T-helper 1 cell (primary cell): ENCODE measurements around the gene SH3RF3.
"Not testable (repeated sequence)": the region's sequence is repeated elsewhere in the genome, so short reads cannot be mapped to it uniquely, and the experiment has no call there.

Source experiments
- DNase-seq, 5 donors: peaks; one replicate each; pipeline ENCODE4 v3.0.0-alpha.2; 2012 to 2020

SH3RF3 gene

DNA sequence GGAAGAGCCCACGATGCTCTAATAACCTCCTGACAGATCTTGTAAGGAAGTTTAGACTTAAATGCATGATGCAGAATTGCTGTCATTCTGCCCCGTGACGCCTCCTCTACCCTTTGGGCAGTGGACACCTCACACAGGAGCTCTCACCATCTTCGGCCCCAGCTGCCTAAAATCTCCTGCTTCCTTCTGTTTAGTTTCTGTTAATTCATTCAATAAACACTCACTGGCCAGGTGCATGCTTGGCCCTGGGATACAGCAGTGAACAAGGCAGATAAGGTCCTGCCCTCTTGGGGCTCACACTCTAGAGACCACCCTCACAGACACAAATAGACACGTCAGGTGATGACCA, 403.7 kb downstream of the SH3RF3 start:
- no peak for DNase-seq

DNA sequence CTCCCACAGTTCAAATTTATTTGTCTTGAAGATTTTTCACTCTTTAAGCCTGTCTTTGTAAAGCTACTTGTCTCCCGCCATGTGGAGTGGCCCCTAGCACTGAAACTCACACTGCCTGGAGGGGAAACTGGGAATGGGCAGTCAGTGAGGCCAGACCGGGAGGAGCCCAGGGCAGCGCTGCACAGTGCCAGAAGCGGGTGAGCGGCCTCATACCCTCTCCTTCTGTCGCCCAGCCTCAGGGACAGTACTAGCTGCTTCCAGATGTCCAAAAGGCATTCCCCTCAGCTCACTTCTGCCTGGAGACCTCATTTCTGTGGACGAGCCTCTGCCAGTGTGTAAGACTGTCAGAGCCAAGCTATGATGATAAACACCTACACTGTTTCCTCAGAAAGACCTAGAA, 404.8 kb downstream of the SH3RF3 start:
- no peak for DNase-seq

DNA sequence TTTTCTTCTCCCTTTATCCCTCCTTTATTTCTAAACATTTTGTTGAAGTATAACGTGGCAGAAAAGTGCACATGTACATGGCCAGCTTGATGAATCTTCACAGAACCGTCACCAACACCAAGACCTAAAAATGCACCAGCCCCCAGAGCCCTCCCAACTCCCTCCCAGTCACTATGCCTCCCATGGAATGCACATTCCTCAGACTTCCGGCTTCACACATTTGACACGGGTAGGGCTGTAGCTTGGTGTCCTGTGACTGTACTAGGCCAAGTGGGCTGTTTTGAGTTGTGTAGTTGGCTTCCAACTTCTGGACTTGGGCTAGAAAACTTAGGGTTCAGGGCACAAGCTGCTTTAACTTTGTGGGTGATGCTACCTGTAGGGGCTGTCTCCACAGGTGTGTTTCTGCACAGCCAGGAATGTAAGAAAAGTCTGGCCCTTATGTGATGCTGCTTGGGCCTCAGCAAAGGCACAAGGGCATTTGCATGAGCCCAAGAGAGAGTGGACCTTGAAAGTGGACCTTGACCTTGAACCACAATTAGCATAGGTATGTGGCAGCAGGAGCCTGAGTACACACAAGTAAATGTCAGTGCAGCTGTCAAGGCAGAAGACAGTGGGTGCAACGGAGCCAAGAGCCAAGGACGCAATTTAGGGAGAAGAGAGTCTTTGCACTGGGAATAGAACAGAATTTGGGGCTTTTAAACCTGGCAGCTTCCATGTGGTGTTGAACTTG, 406.4 kb downstream of the SH3RF3 start:
- DNase-seq = no peak

DNA sequence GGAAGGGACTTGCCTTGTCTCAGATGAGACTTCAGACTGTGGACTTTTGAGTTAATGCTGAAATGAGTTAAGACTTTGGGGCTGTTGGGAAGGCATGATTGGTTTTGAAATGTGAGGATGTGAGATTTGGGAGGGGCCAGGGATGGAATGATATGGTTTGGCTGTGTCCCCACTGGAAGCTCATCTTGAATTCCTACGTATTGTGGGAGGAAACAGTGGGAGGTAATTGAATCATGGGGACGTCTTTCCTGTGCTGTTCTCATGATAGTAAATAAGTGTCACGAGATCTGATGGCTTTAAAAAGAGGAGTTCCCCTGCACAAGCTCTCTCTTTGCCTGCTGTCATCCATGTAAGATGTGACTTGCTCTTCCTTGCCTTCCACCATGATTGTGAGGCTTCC, 407.6 kb downstream of the SH3RF3 start:
- DNase-seq = not testable (repeated sequence)

DNA sequence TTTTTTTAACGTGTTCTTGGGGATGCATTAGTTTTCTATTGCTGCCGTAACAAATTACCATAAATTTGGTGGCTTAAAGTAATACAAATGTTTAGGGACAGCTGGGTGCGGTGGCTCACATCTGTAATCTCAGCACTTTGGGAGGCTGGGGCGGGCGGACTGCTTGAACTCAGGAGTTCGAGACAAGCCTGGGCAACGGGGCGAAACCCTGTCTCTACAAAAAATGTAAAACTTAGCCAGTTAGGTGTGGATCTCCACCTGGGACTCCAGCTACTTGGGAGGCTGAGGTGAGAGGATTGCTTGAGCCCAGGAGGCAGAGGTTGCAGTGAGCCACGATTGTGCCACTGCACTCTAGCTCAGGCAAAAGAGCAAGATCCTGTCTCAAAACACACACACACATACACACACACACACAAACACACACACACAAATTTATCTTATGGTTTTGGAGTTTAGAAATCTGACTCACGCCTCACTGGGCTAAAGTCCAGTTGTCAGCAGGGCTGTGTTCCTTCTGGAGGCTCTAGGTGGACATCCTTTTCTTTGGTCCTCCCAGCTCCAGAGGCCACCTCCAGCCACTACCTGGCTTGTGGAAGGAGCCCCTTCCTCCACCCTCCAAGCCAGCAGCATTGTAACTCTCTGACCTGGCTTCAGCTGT, 408.7 kb downstream of the SH3RF3 start:
- DNase-seq = no peak

DNA sequence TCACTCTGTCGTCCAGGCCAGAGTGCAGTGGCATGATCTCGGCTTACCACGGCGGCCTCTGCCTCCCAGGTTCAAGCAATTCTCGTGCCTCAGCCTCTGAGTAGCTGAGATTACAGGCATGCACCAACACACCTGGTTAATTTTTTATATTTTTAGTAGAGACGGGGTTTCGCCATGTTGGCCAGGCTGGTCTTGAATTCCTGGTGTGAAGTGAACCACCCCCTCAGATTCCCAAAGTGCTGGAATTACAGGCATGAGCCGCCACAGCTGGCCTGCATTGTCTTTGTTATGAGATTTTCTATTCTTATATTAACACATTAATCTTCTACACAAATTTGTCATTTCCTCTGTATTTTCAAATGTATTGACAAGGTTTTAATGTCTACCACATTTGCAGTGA, 409.5 kb downstream of the SH3RF3 start:
- DNase-seq = no peak

DNA sequence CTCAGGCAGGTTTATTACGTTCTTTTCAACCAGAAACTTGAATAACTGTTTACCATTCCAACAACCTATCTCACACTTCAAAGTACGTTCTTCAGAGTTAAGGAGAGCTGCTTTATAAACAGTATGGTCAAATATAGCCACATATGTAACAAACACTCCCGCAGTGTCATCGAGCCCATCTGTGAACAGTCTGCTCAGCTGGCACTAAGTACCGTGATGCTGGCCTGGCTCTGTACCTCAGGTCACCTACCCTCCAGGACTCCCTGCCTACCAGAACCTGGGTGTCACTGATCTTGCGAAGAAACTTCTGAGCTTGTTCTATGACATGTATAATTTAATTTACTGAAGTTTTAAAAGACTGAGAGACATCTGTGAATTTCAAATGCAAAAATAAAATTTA, 413.4 kb downstream of the SH3RF3 start:
- DNase-seq = no peak

DNA sequence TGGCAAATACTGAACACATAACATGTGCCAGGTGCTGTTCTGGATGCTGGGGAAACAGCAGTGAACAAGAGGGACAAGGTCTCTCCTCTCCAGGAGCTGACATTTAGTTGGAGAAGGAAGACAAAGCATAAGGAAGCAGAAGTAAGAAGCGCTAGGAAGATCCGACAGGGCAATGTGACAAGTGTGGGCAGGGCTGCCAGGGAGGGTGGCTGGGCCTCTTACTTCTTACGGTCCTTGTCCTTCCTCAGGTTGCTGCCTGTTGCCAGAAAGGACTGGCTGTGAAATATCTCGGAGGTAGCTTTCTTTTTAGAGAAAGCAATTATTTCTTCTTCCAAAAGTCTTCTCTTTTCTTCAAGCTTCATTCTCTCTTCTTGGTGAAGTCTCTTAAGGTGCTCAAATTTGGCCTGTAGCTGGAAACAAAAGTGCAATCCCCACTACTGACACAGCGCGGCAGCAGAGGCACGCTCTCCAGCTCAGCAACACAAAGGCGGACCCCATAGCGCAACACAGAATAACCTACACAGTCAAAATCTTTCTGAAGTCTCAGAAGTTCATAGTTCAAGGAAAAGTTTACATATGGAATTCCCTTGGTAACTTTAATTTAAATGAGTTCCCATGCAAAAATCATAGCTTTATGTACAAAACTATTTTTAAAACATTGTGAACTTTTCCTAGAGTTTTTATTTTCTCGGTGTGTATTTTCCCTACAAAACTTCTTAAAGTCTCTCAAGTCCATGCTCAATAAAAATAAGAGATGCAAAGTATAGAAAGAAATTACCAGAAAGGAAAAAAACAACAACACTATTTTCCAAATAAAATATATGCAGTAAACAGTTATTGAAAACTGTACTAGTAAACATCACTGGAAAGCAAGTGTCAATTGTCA, 417.1 kb downstream of the SH3RF3 start:
- DNase-seq = peak in 3 of 5 donors; percentile 23 to 42 (median 26)

DNA sequence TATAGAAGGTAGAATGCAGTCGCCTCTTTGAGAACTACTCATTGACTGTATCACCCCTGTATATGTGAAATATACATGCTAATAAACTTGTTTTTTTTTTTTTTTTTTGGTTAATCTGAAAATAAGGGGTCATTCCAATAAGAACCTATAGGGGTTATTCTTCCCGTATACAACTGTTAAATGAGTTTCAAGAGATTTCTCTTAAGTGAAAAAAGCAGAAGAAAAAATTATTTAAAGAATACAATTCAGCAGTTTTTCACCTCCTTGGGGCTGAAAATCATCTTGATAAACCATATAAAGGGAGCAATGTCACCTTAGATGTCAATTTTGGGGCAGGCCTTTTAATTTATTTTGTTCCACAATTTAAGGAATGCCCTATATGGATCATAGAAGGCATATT, 418.3 kb downstream of the SH3RF3 start:
- DNase-seq = no peak

DNA sequence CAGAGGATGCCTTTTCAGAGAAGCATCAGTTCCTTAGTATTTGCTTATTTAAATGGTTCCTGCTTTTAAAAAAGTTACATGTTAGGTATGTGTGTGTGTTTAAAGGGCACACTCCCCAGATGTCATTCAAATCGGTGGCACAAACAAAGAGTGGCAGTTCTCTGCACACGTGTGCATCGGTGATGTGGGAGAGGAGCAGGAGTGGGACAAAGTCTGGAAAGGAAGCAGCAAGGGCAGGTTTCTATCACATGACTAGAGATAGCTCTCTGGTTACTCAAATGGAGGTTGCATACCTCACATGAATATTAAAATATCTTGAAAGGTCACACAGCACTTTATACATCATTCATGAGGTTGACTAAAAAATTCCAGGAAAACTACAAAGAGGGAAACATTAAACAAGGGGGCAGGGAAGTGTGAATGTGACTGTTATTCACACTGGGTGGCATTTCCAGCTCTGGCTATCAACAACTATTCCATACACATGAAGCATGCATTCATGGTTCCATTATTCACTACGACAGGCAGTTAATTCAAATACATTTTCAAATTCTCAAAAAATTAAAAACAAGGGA, 420.1 kb downstream of the SH3RF3 start:
- DNase-seq = no peak
